Neural progenitor cell (in vitro differentiated cells): ENCODE results near the gene THBD.

ENCODE experiments used
- CTCF ChIP-seq: fragments of 200-600 bp; sonication (generic); IDR thresholded peaks from 2 replicates; pipeline ENCODE4 v1.5.1; 2017; ENCODE audit warnings: antibody characterized with exemption, mild to moderate bottlenecking
- EZH2 ChIP-seq: fragments of 200-600 bp; sonication (generic); IDR thresholded peaks from 2 replicates; pipeline ENCODE4 v1.6.1; 2017; ENCODE audit warnings: antibody characterized with exemption, mild to moderate bottlenecking, moderate library complexity
- EZH2phosphoT487 ChIP-seq: fragments of 200-600 bp; sonication (generic); IDR thresholded peaks from 2 replicates; pipeline ENCODE4 v1.6.1; 2017; ENCODE audit warnings: antibody characterized with exemption

GRCh38 chr20:23071996-23072395 is 22.5 kb upstream of the THBD start:
- no peak for TF ChIP-seq CTCF
- no peak for TF ChIP-seq EZH2
- TF ChIP-seq EZH2phosphoT487 = no peak
